Activated naive CD4-positive, alpha-beta T cell treated with anti-CD3 and anti-CD28 coated beads, Interleukin-2, amount 10 ng/mL, durations not matched to agents 7 days and 5 days (primary cell): ENCODE measurements around the gene MBNL2.

Experiments
- CTCF ChIA-PET: fragments of 350-600 bp; sonication (Branson Sonifier 250); formaldehyde crosslinking; loops from one replicate; lab custom pipeline; 2021; ENCODE audit warnings: antibody characterized with exemption; lab: Charles Lee
- DNase-seq: peaks from one replicate; pipeline ENCODE4 v3.0.0-alpha.2; 2020
- H3K27ac Mint-ChIP-seq: one replicate; pipeline ENCODE4 v1.8.0; 2021; ENCODE audit warnings: mild to moderate bottlenecking, moderate library complexity, mixed read lengths
- H3K27me3 Mint-ChIP-seq: one replicate; pipeline ENCODE4 v1.8.0; 2021; ENCODE audit warnings: mild to moderate bottlenecking, mixed read lengths
- H3K36me3 Mint-ChIP-seq: one replicate; pipeline ENCODE4 v1.8.0; 2021; ENCODE audit warnings: mixed read lengths
- H3K4me1 Mint-ChIP-seq: one replicate; pipeline ENCODE4 v1.8.0; 2021; ENCODE audit warnings: mixed read lengths
- H3K4me3 Mint-ChIP-seq: one replicate; pipeline ENCODE4 v1.8.0; 2021; ENCODE audit warnings: mild to moderate bottlenecking, moderate library complexity, mixed read lengths
- H3K9me3 Mint-ChIP-seq: one replicate; pipeline ENCODE4 v1.8.0; 2021; ENCODE audit warnings: mixed read lengths

The MBNL2 gene

GRCh38 chr13:97243915-97244781 is 22.0 kb downstream of the MBNL2 start:
- CTCF ChIA-PET: no interaction called here
- peak overlapping the region; percentile 60 for H3K27ac Mint-ChIP-seq
- peaks cover 10% of the 10 kb centered on the region for H3K4me1 Mint-ChIP-seq

GRCh38 chr13:97245011-97245410 is 22.9 kb downstream of the MBNL2 start:
- no peak overlapping the region for H3K4me3 Mint-ChIP-seq
- H3K27ac Mint-ChIP-seq: no peak overlapping the region
- no peaks in the 10 kb centered on the region for H3K36me3 Mint-ChIP-seq
- H3K4me1 Mint-ChIP-seq: peaks cover 10% of the 10 kb centered on the region
- no peaks in the 10 kb centered on the region for H3K9me3 Mint-ChIP-seq
- CTCF ChIA-PET: no interaction called here
- no peaks in the 10 kb centered on the region for H3K27me3 Mint-ChIP-seq
- DNase-seq: no peak

More at GRCh38 chr13:97243915-97244781, 22.0 kb downstream of the MBNL2 start:
- Mint-ChIP-seq H3K9me3 (no peaks in the 10 kb centered on the region), H3K4me3 (no peak overlapping the region), H3K36me3 (no peaks in the 10 kb centered on the region), H3K27me3 (no peaks in the 10 kb centered on the region)
- DNase-seq: no peak

GRCh38 chr13:97246596-97247158 is 24.5 kb downstream of the MBNL2 start:
- no peak for DNase-seq
- no peak overlapping the region for H3K27ac Mint-ChIP-seq
- H3K4me3 Mint-ChIP-seq: no peak overlapping the region
- H3K4me1 Mint-ChIP-seq: peaks cover 2% of the 10 kb centered on the region
- H3K9me3 Mint-ChIP-seq: no peaks in the 10 kb centered on the region
- H3K36me3 Mint-ChIP-seq: no peaks in the 10 kb centered on the region
- no peaks in the 10 kb centered on the region for H3K27me3 Mint-ChIP-seq
- CTCF ChIA-PET: no interaction called here

GRCh38 chr13:97248243-97248642 is 26.1 kb downstream of the MBNL2 start:
- H3K4me3 Mint-ChIP-seq: no peak overlapping the region
- no peak overlapping the region for H3K27ac Mint-ChIP-seq
- H3K4me1 Mint-ChIP-seq: no peaks in the 10 kb centered on the region
- CTCF ChIA-PET: no interaction called here
- no peaks in the 10 kb centered on the region for H3K36me3 Mint-ChIP-seq
- H3K9me3 Mint-ChIP-seq: no peaks in the 10 kb centered on the region
- no peaks in the 10 kb centered on the region for H3K27me3 Mint-ChIP-seq
- DNase-seq: no peak

- DNase-seq: no peak
These were observed 27.1 kb downstream of the MBNL2 start for GRCh38 chr13:97249093-97249795.

GRCh38 chr13:97249796-97250495 is 27.8 kb downstream of the MBNL2 start:
- H3K36me3 Mint-ChIP-seq: no peaks in the 10 kb centered on the region
- no peaks in the 10 kb centered on the region for H3K9me3 Mint-ChIP-seq
- H3K4me3 Mint-ChIP-seq: no peak overlapping the region
- CTCF ChIA-PET: interaction anchor here (0.8 to 1.1 kb wide), 2 partner anchors 14 to 140 kb away, joined by 3 read pairs; no protein-coding TSS in a partner anchor
- H3K4me1 Mint-ChIP-seq: no peaks in the 10 kb centered on the region
- H3K27me3 Mint-ChIP-seq: no peaks in the 10 kb centered on the region
- no peak for DNase-seq
- no peak overlapping the region for H3K27ac Mint-ChIP-seq

More at GRCh38 chr13:97249093-97249795, 27.1 kb downstream of the MBNL2 start:
- Mint-ChIP-seq H3K4me3 (no peak overlapping the region), H3K36me3 (no peaks in the 10 kb centered on the region), H3K4me1 (no peaks in the 10 kb centered on the region), H3K9me3 (no peaks in the 10 kb centered on the region), H3K27ac (no peak overlapping the region), H3K27me3 (no peaks in the 10 kb centered on the region)
- CTCF ChIA-PET: no interaction called here

- H3K4me1 Mint-ChIP-seq: no peaks in the 10 kb centered on the region
- H3K36me3 Mint-ChIP-seq: no peaks in the 10 kb centered on the region
- CTCF ChIA-PET: interaction anchor here (0.8 to 1.1 kb wide), 2 partner anchors 14 to 140 kb away, joined by 3 read pairs; no protein-coding TSS in a partner anchor
- H3K27me3 Mint-ChIP-seq: no peaks in the 10 kb centered on the region
- no peak overlapping the region for H3K27ac Mint-ChIP-seq
- no peak for DNase-seq
- no peak overlapping the region for H3K4me3 Mint-ChIP-seq
- no peaks in the 10 kb centered on the region for H3K9me3 Mint-ChIP-seq
These were observed 28.4 kb downstream of the MBNL2 start for GRCh38 chr13:97250560-97250959.

GRCh38 chr13:97252735-97253134 is 30.6 kb downstream of the MBNL2 start:
- CTCF ChIA-PET: no interaction called here
- H3K4me1 Mint-ChIP-seq: peaks cover 10% of the 10 kb centered on the region
- no peak overlapping the region for H3K4me3 Mint-ChIP-seq
- H3K36me3 Mint-ChIP-seq: no peaks in the 10 kb centered on the region
- no peak overlapping the region for H3K27ac Mint-ChIP-seq
- H3K9me3 Mint-ChIP-seq: no peaks in the 10 kb centered on the region
- H3K27me3 Mint-ChIP-seq: no peaks in the 10 kb centered on the region
- DNase-seq: no peak

- no peak for DNase-seq
- Mint-ChIP-seq H3K4me1 (peaks cover 19% of the 10 kb centered on the region), H3K27ac (no peak overlapping the region), H3K9me3 (no peaks in the 10 kb centered on the region), H3K36me3 (peaks cover 1% of the 10 kb centered on the region), H3K27me3 (no peaks in the 10 kb centered on the region), H3K4me3 (no peak overlapping the region)
- CTCF ChIA-PET: no interaction called here
These were observed 31.6 kb downstream of the MBNL2 start for GRCh38 chr13:97253581-97254293.

- Mint-ChIP-seq H3K27ac (no peak overlapping the region), H3K9me3 (no peaks in the 10 kb centered on the region), H3K4me1 (peaks cover 23% of the 10 kb centered on the region), H3K27me3 (no peaks in the 10 kb centered on the region), H3K36me3 (peaks cover 2% of the 10 kb centered on the region), H3K4me3 (no peak overlapping the region)
- no peak for DNase-seq
- CTCF ChIA-PET: no interaction called here
These were observed 32.7 kb downstream of the MBNL2 start for GRCh38 chr13:97254816-97255215.

- H3K36me3 Mint-ChIP-seq: peaks cover 2% of the 10 kb centered on the region
- H3K27me3 Mint-ChIP-seq: no peaks in the 10 kb centered on the region
- no peaks in the 10 kb centered on the region for H3K9me3 Mint-ChIP-seq
- CTCF ChIA-PET: no interaction called here
- no peak overlapping the region for H3K4me3 Mint-ChIP-seq
- peaks cover 30% of the 10 kb centered on the region for H3K4me1 Mint-ChIP-seq
- H3K27ac Mint-ChIP-seq: no peak overlapping the region
- no peak for DNase-seq
These were observed 33.4 kb downstream of the MBNL2 start for GRCh38 chr13:97255515-97256021.

GRCh38 chr13:97256343-97256783 is 34.2 kb downstream of the MBNL2 start:
- no peaks in the 10 kb centered on the region for H3K9me3 Mint-ChIP-seq
- H3K27ac Mint-ChIP-seq: no peak overlapping the region
- CTCF ChIA-PET: no interaction called here
- no peak for DNase-seq
- H3K4me1 Mint-ChIP-seq: peaks cover 36% of the 10 kb centered on the region
- H3K36me3 Mint-ChIP-seq: peaks cover 2% of the 10 kb centered on the region
- no peaks in the 10 kb centered on the region for H3K27me3 Mint-ChIP-seq
- no peak overlapping the region for H3K4me3 Mint-ChIP-seq

- no peak overlapping the region for H3K4me3 Mint-ChIP-seq
- H3K36me3 Mint-ChIP-seq: peaks cover 2% of the 10 kb centered on the region
- no peak overlapping the region for H3K27ac Mint-ChIP-seq
- H3K4me1 Mint-ChIP-seq: peaks cover 45% of the 10 kb centered on the region
- CTCF ChIA-PET: no interaction called here
- DNase-seq: no peak
- no peaks in the 10 kb centered on the region for H3K27me3 Mint-ChIP-seq
- no peaks in the 10 kb centered on the region for H3K9me3 Mint-ChIP-seq
These were observed 35.2 kb downstream of the MBNL2 start for GRCh38 chr13:97257228-97257755.
